ENCODE results near the gene GGT6. TPM values are rescaled to one million over a fixed set of nuclear protein-coding genes. Genes with fewer than 3 reads are reported as not detected.

Gene GGT6
- total and polyA plus RNA-seq, 2 of the 13 experiments (the other 11 are each of a cell fraction or from before 2014, with no cell fraction given) = 0.16 to 0.80 TPM

- peak; percentile 45; the same call in 1 of the 2 replicates for TF ChIP-seq ZNF687 (CRISPR knock-in tag; IDR thresholded peaks at IDR 0.05)
- no peak for TF ChIP-seq MAFF (IDR thresholded peaks at IDR 0.05; ENCODE audit: low read depth, low read length)
- no peak for TF ChIP-seq MED8 (CRISPR knock-in tag; IDR thresholded peaks at IDR 0.05; ENCODE audit: insufficient replicate concordance)
- no peak for TF ChIP-seq ZNF441 (CRISPR knock-in tag; IDR thresholded peaks at IDR 0.05; ENCODE audit: borderline replicate concordance)
- no peak for TF ChIP-seq ZSCAN5A (CRISPR knock-in tag; IDR thresholded peaks at IDR 0.05; ENCODE audit: borderline replicate concordance)
- no peak for TF ChIP-seq SRF (IDR thresholded peaks at IDR 0.05; ENCODE audit: low read depth, low read length)
- no peak for TF ChIP-seq CREM (IDR thresholded peaks at IDR 0.05)
- TF ChIP-seq CREM (CRISPR knock-in tag; IDR thresholded peaks at IDR 0.05) = no peak
These were observed 13.3 kb upstream of the GGT6 start (continued) for GRCh38 chr17:4573669-4574068.

- BruUV-seq (replicated peaks) = no TSS peak
- TF ChIP-seq HCFC1 (IDR thresholded peaks at IDR 0.05; ENCODE audit: low read depth, low read length) = no peak
- no peak for TF ChIP-seq IKZF4 (CRISPR knock-in tag; IDR thresholded peaks at IDR 0.05; ENCODE audit: borderline replicate concordance, low read depth, not compliant biosample characterization)
- no peak for TF ChIP-seq ZNF546 (CRISPR knock-in tag; conservative IDR thresholded peaks at IDR 0.05)
- TF ChIP-seq ZEB1 (IDR thresholded peaks at IDR 0.05; ENCODE audit: insufficient replicate concordance, low read depth) = no peak
- TF ChIP-seq ZBED4 (CRISPR knock-in tag; IDR thresholded peaks at IDR 0.05; ENCODE audit: borderline replicate concordance) = no peak
- no peak for TF ChIP-seq ZNF605 (CRISPR knock-in tag; IDR thresholded peaks at IDR 0.05)
- TF ChIP-seq RXRB (CRISPR knock-in tag; IDR thresholded peaks at IDR 0.05; ENCODE audit: borderline replicate concordance) = no peak
These were observed 12.7 kb upstream of the GGT6 start for GRCh38 chr17:4573115-4573514.

More at GRCh38 chr17:4573115-4573514, 12.7 kb upstream of the GGT6 start:
- no peak overlapping the region for H2AFZ ChIP-seq (ENCODE audit: low read length)
- in situ Hi-C loops (cut with HindIII; ENCODE audit: extremely low pct_ligation_motif_present, low pct_unique_long_range_greater_than_20kb) (no loop called here), intact Hi-C loops (cut with micrococcal nuclease; ENCODE audit: unreplicated experiment) (no loop called here)
- 56% methylated on average over 4 of the region's 4 CpGs for WGBS (ENCODE audit: low lambda C conversion rate)
- POLR2A ChIA-PET = interaction anchor here (1.5 kb wide), 1 partner anchor 18 kb away, joined by 5 read pairs; the partner anchor contains the start of gene MYBBP1A
- DNase-seq (ENCODE audit: low spot score) (no peak), ATAC-seq (no peak), FAIRE-seq (no peak)
- no peaks in the 10 kb centered on the region for H3K79me2 ChIP-seq (ENCODE audit: insufficient read depth, low read length)
- H3K9me3 ChIP-seq (ENCODE audit: low read length) = no peaks in the 10 kb centered on the region
- H3K27me3 ChIP-seq (ENCODE audit: control insufficient read depth in 1 of 2, insufficient read depth in 2 of 2, low read length in 2 of 2) = no peaks in the 10 kb centered on the region
- CTCF ChIA-PET (ENCODE audit: low intra/inter-chr PET ratio, low total read pairs) = no interaction called here
- H3K4me1 ChIP-seq (ENCODE audit: insufficient read depth, low read length) = peaks cover 67% of the 10 kb centered on the region
- H3K27ac ChIP-seq (ENCODE audit: extremely low read length, insufficient read depth, low read length) = no peak overlapping the region
- no peaks in the 10 kb centered on the region for H3K36me3 ChIP-seq (replicated peaks in 1 of 2; ENCODE audit: control insufficient read depth in 1 of 2, insufficient read depth in 2 of 2, low read length in 2 of 2)
- no peak overlapping the region for H3K4me2 ChIP-seq (ENCODE audit: low read depth, low read length)
- no peak overlapping the region for H3K4me3 ChIP-seq (replicated peaks in 1 of 3; ENCODE audit: insufficient read depth in 1 of 3, low read depth in 2 of 3, low read length in 3 of 3)
- H3K9ac ChIP-seq (ENCODE audit: insufficient read depth, low read depth, low read length) = no peak overlapping the region
- H4K20me1 ChIP-seq (ENCODE audit: insufficient read depth, low read length) = no peaks in the 10 kb centered on the region
